Endometrial microvascular endothelial cells (primary cell): ENCODE results near the gene ANKRD11. TPM values are rescaled to one million over a fixed set of nuclear protein-coding genes. Genes with fewer than 3 reads are reported as not detected.
"Not testable (repeated sequence)": the region's sequence is repeated elsewhere in the genome, so short reads cannot be mapped to it uniquely, and the experiment has no call there.

Source experiments
- in situ Hi-C: cut with HindIII; loops from 2 replicates; pipeline ENCODE4 v1.10.0; 2017; ENCODE audit warnings: low sequenced_read_pairs, low pct_unique_long_range_greater_than_20kb; ENCODE audit errors: inconsistent ontology term
- total RNA-seq: library from RNA; depleted of rRNA; stranded (reverse); fragments of >200 nt; gene quantifications from one replicate; pipeline ENCODE4 v1.2.3, GENCODE V29; 2015; ENCODE audit errors: inconsistent ontology term

ANKRD11 gene
- total RNA-seq, 1 donor from 2014 or later, result 72.5 TPM

DNA sequence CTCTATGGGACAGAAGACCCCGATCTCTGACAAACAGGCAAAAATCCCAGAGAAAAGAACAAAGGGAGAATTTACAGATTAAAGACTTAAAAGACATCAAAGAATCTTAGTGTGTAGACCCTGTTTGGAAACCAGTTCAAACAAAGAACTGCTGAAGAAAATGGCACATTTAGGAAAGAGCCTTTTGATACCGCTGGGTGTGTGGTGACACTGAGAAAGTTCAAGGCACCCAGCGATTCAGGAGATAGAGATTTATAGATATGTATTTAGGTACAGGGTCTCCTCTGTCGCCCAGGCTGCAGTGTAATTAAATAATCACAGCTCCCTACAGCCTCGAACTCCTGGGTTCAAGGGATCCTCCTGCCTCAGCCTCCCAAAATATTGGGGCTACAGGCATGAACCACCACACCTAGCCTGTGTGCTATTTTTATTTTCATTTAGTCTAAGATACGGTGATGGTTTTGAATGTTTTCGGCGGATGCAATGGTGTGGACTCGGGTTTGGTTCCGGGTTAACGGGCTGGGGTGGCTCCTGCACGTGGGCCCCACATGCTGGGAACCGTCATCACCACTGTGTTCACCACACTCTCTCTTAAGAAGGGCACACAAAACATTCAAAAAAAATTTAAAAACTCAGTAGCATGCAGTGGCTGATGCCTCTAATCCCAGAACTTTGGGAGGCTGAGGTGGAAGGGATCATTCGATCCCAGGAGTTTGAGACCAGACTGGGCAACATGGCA, 158.8 kb downstream of the ANKRD11 start:
- in situ Hi-C loops, result no loop called here

DNA sequence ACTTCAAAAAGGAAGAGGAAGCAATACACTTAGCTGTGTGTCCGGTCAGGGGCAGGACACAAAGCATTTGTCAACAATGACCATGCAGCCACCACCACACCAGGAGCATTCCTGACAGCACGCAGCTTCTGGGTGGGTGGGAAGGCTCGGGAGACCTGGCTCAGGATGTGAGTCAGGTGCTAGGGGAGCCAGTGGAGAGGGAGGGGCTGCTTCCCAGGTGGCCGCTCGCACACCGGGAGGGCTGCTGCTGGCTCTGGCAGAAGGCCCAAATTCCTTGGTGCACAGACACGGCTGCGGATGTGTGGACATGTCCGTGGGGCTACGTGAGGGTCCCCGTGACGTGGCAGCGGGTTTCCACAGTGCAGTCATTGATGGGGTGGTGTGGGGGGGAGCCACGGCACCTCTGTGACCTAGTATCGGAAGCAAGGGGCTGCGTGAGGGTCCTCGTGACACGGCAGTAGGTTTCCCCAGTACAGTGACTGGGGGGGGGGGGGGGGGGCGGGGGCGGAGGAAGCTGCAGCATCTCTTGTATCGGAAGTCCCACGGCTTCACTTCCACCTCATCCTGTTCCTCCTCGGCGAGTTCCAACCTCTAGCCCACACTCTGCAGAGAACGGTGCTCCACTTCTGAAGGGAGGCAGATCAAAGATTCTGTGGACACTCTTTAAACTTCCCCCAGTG, 160.0 kb downstream of the ANKRD11 start:
- in situ Hi-C loops, result no loop called here

DNA sequence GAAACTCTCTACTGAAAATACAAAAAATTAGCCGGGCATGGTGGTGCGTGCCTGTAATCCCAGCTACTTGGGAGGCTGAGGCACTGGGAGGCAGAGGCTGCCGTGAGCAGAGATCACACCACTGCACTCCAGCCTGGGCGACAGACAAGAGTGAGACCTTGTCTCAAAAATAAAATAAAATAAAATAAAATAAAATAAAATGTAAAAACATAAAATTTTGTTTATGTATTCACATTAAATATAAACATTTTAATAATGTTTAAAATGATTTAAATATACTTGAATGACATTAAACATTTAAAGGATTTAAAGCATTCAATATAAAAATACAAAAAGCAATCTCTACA, 160.6 kb downstream of the ANKRD11 start:
- in situ Hi-C loops, result not testable (repeated sequence)

DNA sequence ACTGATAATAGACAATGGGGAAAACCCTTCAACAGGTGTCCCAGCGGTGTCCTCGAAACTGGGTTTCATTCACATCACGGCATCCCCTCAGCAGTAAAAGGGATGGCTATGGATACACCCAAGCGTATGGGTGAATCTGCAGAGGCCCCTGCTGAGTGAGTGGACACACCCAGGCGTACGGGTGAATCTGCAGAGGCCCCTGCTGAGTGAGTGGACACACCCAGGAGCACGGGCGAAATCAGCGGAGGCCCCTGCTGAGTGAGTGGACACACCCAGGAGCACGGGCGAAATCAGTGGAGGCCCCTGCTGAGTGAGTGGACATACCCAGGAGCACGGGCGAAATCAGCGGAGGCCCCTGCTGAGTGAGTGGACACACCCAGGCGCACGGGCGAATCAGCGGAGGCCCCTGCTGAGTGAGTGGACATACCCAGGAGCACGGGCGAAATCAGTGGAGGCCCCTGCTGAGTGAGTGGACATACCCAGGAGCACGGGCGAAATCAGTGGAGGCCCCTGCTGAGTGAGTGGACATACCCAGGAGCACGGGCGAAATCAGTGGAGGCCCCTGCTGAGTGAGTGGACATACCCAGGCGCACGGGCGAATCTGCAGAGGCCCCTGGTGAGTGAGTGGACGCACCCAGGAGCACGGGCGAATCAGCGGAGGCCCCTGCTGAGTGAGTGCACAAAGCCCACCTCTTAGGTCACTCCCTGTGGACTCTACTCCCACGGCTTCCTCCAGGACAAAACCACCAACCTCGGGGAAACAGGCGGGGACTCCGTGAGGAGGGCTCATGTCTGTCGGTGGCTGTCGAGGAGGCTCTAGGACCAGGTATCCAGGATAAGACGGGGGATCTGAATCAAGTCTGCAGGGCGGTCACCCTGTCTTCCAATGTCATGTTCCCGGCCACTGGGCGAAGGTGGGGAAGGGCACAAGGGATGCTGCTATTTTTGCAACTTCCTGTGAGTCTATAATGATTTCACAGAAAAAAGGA, 161.7 kb downstream of the ANKRD11 start:
- in situ Hi-C loops, result not testable (repeated sequence)

DNA sequence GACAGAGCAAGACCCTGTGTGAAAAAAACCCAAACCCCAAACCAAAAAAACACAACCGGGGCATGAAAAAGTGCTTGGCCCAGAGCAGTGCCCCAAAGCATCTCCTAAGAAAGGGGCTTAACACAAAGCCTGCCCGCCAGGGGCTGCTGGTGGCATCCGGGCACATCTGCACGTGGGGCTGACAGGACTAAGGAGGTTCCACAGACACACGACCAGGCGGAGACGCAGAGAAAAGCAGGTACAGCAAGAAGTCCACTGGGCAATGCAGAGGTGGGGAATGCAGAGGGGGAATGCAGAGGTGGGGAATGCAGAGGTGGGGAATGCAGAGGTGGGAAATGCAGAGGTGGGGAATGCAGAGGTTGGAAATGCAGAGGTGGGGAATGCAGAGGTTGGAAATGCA, 163.6 kb downstream of the ANKRD11 start:
- in situ Hi-C loops, result no loop called here

DNA sequence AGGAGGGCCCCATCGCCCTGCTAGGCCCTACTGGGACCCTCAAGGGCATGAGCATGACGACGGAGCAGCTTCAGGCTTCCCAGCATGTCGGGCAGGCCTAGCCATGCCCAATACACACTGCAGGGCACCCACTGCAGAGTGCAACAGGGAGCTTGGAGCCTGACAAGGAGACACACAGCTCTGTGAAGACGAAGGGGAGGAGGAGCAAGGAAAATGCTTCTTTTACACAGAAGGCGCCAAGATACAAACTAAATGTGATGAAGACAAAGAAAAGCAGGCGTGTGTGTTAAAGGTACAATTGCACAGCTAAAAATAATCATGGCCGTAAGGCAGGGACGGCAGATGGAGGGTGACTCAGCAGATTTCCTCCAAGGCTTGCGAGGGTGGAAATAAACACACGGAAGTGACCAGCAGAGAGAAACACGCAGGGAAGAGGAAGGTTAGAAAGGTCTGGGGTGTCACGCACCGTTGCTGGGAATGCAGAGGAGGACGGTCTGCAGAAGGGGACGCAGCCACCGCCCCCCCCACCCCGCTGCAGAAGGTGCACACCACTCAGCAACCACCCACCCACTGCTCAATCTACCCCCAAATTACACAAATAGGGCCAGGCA, 164.4 kb downstream of the ANKRD11 start:
- in situ Hi-C loops, result no loop called here

DNA sequence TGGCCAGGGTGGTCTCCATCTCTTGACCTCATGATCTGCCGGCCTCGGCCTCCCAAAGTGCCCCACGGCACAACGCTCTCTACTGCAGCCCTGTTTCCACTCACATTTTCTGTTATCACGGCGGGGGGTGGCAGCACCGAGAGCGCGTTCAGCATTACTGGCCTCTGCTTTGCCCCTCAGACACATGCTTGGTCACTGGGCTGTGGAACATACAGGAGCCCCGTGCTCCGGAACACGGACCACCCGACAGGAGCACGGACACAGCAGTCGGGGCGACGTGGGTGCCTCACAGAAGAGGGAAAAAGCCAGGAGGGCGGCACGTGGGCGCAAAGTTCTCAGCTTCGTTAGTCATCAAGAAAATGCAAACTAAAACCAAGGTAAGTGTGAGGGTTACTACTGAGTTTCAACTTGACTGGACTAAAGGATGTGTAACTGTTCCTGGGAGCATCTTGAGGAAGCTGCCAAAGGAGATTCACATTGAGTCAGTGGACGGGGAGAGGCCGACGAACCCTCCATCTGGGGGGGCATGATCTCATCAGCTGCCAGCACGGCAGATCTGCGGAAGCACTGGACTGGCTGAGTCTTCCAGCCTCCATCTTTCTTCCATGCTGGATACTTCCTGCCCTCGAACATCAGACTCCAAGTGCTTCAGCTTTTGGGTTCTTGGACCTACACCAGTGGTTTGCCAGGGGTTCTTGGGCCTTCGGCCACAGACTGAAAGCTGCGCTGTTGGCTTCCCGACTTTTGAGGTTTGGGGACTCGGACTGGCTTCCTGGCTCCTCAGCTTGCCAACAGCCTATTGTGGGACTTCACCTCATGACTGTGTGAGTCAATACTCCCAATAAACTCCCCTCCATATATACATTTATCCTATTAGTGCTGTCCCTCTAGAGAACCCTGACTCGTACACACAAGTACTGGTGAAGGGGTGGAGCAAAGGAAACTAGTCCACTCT, 166.0 kb downstream of the ANKRD11 start:
- in situ Hi-C loops, result no loop called here

DNA sequence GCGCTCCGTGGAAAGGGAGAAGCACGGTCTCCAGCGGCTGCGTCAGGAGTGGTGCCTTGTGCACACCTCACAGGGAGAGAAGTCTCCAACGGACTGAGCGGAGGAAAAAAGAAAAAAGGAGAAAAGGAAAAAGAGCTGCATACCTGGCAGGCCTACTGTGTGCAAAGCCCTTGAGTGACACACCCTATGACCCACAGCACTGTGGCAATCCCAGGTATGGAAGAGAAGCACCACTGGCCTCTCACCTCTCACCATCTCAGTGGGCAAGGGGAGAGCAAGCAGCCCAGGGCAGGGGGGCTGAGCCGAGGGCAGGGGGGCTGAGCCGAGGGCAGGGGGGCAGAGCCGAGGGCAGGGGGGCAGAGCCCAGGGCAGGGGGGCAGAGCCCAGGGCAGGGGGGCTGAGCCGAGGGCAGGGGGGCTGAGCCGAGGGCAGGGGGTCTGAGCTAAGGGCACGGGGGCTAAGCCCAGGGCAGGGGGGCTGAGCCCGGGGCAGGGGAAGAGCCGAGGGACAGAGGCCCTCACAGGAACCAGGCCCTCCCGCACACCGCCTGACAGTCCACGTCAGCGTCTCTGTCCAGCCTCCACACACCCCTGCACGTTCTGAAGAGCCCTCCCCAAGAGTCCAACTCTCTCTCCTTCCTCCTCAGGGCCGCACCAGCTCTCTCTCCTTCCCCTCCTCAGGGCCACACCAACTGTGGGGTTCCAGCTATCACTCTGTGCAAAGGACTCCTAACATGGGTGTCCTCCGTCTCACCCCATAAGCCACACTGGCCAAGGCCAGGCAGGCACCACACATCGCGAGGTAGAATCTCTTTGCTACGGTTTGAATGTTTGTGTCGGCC, 167.0 kb downstream of the ANKRD11 start:
- in situ Hi-C loops, result no loop called here

DNA sequence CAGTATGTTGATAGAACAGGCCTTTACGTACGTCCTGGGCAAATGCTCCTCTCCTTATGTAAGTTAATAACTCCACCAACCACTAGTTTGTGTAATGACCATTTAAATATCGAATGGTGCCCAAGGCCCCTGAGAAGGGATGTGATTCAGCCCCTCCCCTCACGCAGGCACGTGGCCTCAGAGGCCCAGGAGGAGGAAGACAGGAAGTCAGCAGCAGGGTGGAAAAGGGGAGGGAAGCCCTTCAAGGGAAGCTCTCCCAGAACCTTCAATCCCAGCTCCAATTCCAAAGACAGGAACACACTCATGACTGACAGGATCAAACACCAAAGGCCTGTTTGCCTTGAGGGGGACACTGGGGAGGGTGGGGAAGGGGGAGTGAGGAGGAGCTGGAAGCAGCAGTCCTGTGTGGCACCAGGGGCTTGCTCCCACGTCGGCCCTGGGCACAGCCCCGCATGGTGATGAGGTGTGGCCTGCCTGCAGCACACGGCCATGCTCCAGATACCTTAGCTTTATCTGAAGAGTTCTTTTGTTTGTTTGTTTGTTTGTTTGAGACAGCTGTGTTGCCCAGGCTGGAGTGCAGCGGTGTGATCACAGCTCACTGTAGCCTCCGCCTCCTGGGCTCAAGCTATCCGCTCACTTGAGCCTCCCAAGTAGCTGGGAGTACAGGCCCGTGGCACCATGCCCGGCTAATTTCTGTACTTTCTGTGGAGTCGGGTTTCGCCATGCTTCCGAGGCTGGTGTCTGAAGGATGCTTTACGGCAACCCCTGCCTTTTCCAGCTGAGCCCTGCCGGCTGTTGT, 167.8 kb downstream of the ANKRD11 start:
- in situ Hi-C loops, result no loop called here

DNA sequence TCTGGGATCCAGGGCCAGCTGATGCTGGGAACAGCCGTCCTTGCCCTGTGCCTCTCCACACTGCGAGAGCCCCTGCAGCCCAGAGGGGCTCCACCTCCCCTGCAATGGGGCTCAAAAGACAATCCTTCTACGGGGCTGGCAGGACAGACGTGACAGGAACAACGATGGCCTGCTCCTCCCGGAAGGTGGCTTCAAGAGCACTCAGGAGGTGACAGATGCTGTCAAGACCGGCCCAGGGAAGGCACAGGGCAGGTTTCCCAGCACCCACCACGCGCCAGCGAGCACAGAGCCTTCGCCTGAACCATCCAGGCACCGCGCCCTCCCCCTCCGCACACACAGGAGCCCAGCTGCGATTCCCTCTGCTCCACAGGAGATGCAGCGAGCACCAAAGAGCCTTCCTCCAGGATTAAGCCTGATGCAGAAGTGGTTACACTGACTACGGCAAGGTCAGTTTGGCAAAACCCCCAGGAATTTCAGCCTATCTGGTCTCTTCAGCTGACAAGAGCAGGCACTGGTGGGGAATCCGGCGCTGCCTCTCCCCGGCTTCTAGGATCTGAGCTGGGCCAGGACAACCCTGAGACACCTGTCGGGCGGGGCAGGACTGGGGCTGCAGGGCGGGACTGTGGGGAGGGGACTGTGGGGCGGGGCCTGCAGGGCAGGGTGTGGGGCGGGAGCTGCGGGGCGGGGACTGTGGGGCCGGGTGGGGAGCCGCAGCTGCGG, 169.4 kb downstream of the ANKRD11 start:
- in situ Hi-C loops, result no loop called here

DNA sequence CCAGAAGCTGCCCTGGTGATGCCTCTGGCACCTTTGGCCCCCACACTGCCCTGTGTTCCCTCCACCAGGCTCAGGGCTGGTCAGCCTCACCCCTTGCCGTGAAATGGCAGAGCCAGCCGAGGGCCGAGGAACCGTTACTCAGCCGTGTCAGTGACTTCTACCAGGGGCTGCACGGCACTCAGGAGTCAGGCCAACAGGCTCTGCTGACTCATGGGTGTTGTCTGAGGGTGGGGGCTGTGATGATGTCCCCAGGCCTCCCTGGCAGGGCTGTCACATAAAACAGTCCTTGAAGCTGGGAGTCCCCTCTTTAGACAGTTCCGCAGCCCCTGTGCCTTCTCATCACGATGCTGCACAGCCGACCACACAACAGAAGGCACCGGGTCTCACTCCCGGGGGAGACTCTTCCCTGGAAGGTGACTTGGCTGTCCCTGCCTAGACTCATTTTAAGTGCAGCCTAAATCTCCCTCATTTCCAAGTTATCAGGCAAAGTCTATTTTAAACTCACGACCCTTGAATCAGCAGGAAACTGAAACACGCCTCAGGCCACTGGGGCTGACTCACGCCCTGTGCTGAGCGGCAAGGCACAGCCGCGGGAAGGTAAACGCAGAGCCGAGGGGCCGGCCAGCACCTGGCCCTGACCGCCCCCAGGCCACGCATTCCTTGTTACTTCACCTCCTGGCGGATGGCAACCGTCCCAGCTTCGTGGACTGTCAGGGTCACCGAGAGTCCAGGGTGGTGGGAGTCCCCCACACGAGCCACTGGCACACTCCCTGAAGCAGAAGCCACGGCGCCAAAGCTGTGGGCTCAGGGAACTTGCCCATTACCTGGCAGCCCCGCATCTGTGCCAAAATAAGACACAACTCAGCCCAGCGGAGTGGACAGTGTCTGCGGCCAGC, 170.2 kb downstream of the ANKRD11 start:
- in situ Hi-C loops, result no loop called here

DNA sequence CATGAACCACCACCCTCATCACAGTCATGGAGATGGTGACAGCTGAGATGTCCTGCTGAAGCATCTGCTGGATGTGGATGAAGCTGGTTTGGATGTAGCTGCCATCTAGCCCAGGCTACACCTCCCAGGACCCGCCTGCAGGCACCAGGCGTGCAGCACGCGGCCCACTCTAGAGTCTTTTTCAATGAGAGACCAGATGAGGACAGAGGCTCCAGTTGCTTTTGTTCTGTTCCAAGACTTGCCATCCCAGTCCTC, 170.8 kb downstream of the ANKRD11 start:
- in situ Hi-C loops, result no loop called here

DNA sequence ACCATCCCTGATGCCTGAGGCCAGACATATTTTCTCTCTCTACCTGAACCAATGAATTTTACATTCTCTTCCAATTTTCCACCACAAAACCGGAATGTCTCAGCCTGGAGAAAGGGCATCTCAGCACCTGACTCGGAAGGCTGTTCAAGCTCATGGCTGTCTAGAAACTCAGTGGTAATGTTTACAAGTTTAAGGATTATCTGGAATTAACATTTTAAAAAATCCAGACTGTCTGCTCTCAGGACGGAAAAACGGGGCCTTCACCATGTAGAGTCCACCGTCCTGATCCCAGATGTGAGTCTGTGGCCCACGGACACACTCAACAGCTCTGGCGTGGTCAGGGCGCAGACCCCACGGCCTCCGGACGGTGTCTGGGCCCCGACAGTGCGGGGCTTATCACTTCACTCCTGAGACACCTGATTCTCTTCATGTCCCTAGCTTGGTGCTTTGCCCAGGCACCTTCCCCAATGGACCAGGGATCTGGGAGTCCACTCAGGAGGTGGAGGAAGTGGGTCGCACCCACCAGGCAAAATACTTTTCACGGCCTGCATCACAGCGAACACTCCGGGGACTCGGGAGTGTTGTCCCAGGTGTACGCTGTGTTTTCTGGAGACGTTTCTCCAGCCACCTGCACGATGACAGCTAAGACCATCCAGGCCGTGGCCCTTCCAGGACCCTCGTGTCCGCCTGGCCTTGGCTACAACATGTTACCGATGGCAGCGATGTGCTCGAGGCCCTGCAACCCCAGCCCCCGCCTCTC, 171.3 kb downstream of the ANKRD11 start:
- in situ Hi-C loops, result no loop called here

DNA sequence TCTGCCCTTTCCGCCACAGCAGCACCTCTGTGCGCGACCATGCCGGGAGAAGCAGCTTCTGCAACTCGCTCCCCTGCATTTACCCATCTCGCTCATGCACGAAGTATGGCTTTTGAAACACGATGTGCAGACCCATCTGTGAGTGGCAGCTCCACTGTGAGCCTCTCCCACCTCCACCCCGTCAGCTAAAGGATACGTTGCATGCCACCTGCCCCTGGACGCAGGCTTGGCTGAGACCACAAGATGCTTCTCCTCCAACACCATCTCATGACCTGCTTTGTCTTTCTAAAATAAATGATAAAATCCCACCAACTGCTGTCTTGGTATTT, 172.0 kb downstream of the ANKRD11 start:
- in situ Hi-C loops, result no loop called here
